Measurements from ENCODE around the gene SCGB3A2.

DNA sequence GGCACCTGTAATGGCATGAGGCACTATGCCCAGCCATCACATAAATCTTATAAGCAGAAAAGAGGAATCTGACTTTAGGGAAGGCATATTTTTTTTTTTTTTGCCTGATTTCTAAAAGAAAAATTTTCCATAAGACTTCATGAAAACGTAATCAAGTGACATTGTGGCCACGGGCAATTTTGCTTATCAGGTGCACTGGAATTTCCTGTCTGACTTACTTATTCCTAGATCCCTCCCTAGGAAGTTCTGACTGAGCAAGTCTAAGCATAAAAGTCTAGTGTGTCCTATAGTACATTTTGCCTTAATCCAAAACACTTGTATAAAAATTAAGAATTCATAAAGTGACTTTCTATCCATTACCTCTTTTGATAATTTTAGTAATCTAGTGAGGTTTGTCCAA is 15.3 kb downstream of the SCGB3A2 start:
- TF ChIP-seq, protein P1, sequence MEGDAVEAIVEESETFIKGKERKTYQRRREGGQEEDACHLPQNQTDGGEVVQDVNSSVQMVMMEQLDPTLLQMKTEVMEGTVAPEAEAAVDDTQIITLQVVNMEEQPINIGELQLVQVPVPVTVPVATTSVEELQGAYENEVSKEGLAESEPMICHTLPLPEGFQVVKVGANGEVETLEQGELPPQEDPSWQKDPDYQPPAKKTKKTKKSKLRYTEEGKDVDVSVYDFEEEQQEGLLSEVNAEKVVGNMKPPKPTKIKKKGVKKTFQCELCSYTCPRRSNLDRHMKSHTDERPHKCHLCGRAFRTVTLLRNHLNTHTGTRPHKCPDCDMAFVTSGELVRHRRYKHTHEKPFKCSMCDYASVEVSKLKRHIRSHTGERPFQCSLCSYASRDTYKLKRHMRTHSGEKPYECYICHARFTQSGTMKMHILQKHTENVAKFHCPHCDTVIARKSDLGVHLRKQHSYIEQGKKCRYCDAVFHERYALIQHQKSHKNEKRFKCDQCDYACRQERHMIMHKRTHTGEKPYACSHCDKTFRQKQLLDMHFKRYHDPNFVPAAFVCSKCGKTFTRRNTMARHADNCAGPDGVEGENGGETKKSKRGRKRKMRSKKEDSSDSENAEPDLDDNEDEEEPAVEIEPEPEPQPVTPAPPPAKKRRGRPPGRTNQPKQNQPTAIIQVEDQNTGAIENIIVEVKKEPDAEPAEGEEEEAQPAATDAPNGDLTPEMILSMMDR (IDR thresholded peaks at IDR 0.05): no peak
- TF ChIP-seq POLR2A (IDR thresholded peaks at IDR 0.05) (no peak), POLR2AphosphoS5 (IDR thresholded peaks at IDR 0.05) (no peak), EP300 (IDR thresholded peaks at IDR 0.05) (no peak)

Measured in suprapubic skin (tissue), 4 donors.